GM18517 (cell line): ENCODE data around the gene CCDC91.
"Not testable (repeated sequence)": the region's sequence is repeated elsewhere in the genome, so short reads cannot be mapped to it uniquely, and the experiment has no call there.

Experiments
- ATAC-seq: cut with Tn5 transposase; IDR thresholded peaks from one replicate; pipeline ENCODE4 v1.9.1; 2021; ENCODE audit warnings: mild to moderate bottlenecking, moderate library complexity; ENCODE audit not compliant: unreplicated experiment

CCDC91 gene

GRCh38 chr12:28278960-28279359 lies 88.7 kb downstream of the CCDC91 start:
- ATAC-seq: no peak

- no peak for ATAC-seq
Observed at GRCh38 chr12:28286352-28286751, 96.1 kb downstream of the CCDC91 start.

- no peak for ATAC-seq
Observed at GRCh38 chr12:28290262-28290661, 100.0 kb downstream of the CCDC91 start.

GRCh38 chr12:28292699-28293098 lies 102.4 kb downstream of the CCDC91 start:
- no peak for ATAC-seq

- ATAC-seq: no peak
Observed at GRCh38 chr12:28294300-28294699, 104.0 kb downstream of the CCDC91 start.

- no peak for ATAC-seq
Observed at GRCh38 chr12:28296287-28296686, 106.0 kb downstream of the CCDC91 start.

GRCh38 chr12:28303192-28303591 lies 112.9 kb downstream of the CCDC91 start:
- no peak for ATAC-seq

GRCh38 chr12:28306535-28306934 lies 116.3 kb downstream of the CCDC91 start:
- no peak for ATAC-seq

GRCh38 chr12:28308891-28309290 lies 118.6 kb downstream of the CCDC91 start:
- ATAC-seq: no peak

GRCh38 chr12:28313631-28314030 lies 123.4 kb downstream of the CCDC91 start:
- ATAC-seq: no peak

GRCh38 chr12:28316049-28316448 lies 125.8 kb downstream of the CCDC91 start:
- no peak for ATAC-seq

GRCh38 chr12:28318273-28318672 lies 128.0 kb downstream of the CCDC91 start:
- no peak for ATAC-seq

- no peak for ATAC-seq
Observed at GRCh38 chr12:28320353-28320752, 130.1 kb downstream of the CCDC91 start.

- no peak for ATAC-seq
Observed at GRCh38 chr12:28327722-28328121, 137.5 kb downstream of the CCDC91 start.

- ATAC-seq: no peak
Observed at GRCh38 chr12:28328967-28329366, 138.7 kb downstream of the CCDC91 start.

- not testable (repeated sequence) for ATAC-seq
Observed at GRCh38 chr12:28329727-28330126, 139.5 kb downstream of the CCDC91 start.

- not testable (repeated sequence) for ATAC-seq
Observed at GRCh38 chr12:28330232-28330631, 140.0 kb downstream of the CCDC91 start.

- no peak for ATAC-seq
Observed at GRCh38 chr12:28331130-28331529, 140.9 kb downstream of the CCDC91 start.

GRCh38 chr12:28340261-28341045 lies 150.2 kb downstream of the CCDC91 start:
- ATAC-seq: no peak

GRCh38 chr12:28343713-28344112 lies 153.5 kb downstream of the CCDC91 start:
- ATAC-seq: no peak

GRCh38 chr12:28346567-28346966 lies 156.3 kb downstream of the CCDC91 start:
- ATAC-seq: no peak

- ATAC-seq: no peak
Observed at GRCh38 chr12:28349196-28349595, 158.9 kb downstream of the CCDC91 start.

GRCh38 chr12:28350502-28350901 lies 160.2 kb downstream of the CCDC91 start:
- ATAC-seq: no peak
